GM18520 (cell line): Measurements from ENCODE around the gene LGR5.

Experiments
- ATAC-seq: cut with Tn5 transposase; IDR thresholded peaks from one replicate; pipeline ENCODE4 v1.9.1; 2021; ENCODE audit not compliant: unreplicated experiment

LGR5 gene

GRCh38 chr12:71587012-71587411 lies 147.4 kb downstream of the LGR5 start:
- ATAC-seq = no peak

GRCh38 chr12:71589478-71589881 lies 149.9 kb downstream of the LGR5 start:
- no peak for ATAC-seq

- no peak for ATAC-seq
Measured at GRCh38 chr12:71591601-71592000, 152.0 kb downstream of the LGR5 start.

GRCh38 chr12:71592841-71593240 lies 153.2 kb downstream of the LGR5 start:
- ATAC-seq = no peak

GRCh38 chr12:71594214-71594948 lies 154.8 kb downstream of the LGR5 start:
- ATAC-seq = no peak

- no peak for ATAC-seq
Measured at GRCh38 chr12:71599210-71599609, 159.6 kb downstream of the LGR5 start.

GRCh38 chr12:71601546-71601945 lies 161.9 kb downstream of the LGR5 start:
- ATAC-seq = no peak

- no peak for ATAC-seq
Measured at GRCh38 chr12:71602761-71603577, 163.4 kb downstream of the LGR5 start.

- no peak for ATAC-seq
Measured at GRCh38 chr12:71605039-71605438, 165.4 kb downstream of the LGR5 start.

GRCh38 chr12:71607494-71608330 lies 168.1 kb downstream of the LGR5 start:
- no peak for ATAC-seq

GRCh38 chr12:71610031-71610795 lies 170.6 kb downstream of the LGR5 start:
- no peak for ATAC-seq

GRCh38 chr12:71621938-71622337 lies 182.3 kb downstream of the LGR5 start:
- ATAC-seq = no peak

GRCh38 chr12:71625476-71625875 lies 185.9 kb downstream of the LGR5 start:
- no peak for ATAC-seq

- peak; percentile 45 for ATAC-seq
Measured at GRCh38 chr12:71626098-71626497, 186.5 kb downstream of the LGR5 start.

- ATAC-seq = no peak
Measured at GRCh38 chr12:71626768-71627167, 187.2 kb downstream of the LGR5 start.

GRCh38 chr12:71627438-71628002 lies 187.9 kb downstream of the LGR5 start:
- no peak for ATAC-seq
